Left renal pelvis (tissue), 4 donors: ENCODE measurements around the gene FAM20B. TPM values are rescaled to one million over a fixed set of nuclear protein-coding genes. Genes with fewer than 3 reads are reported as not detected.
"Not testable (repeated sequence)": the region's sequence is repeated elsewhere in the genome, so short reads cannot be mapped to it uniquely, and the experiment has no call there.

Experiments used
- DNase-seq, 4 donors: peaks; one replicate each; pipeline ENCODE4 v3.0.0-alpha.2; 2013; ENCODE audit warnings: low read depth in 4 of 4, low spot score in 3 of 4
- polyA plus RNA-seq, 4 donors: library from polyadenylated mRNA; unstranded; fragments of 120-200 nt; gene quantifications; one replicate each; pipeline ENCODE4 v1.2.1, GENCODE V29; 2013; ENCODE audit not compliant: insufficient read length in 4 of 4

Gene FAM20B
- 10 to 100 TPM; 37.1 to 49.3 (median 47.2) TPM for polyA plus RNA-seq

DNA sequence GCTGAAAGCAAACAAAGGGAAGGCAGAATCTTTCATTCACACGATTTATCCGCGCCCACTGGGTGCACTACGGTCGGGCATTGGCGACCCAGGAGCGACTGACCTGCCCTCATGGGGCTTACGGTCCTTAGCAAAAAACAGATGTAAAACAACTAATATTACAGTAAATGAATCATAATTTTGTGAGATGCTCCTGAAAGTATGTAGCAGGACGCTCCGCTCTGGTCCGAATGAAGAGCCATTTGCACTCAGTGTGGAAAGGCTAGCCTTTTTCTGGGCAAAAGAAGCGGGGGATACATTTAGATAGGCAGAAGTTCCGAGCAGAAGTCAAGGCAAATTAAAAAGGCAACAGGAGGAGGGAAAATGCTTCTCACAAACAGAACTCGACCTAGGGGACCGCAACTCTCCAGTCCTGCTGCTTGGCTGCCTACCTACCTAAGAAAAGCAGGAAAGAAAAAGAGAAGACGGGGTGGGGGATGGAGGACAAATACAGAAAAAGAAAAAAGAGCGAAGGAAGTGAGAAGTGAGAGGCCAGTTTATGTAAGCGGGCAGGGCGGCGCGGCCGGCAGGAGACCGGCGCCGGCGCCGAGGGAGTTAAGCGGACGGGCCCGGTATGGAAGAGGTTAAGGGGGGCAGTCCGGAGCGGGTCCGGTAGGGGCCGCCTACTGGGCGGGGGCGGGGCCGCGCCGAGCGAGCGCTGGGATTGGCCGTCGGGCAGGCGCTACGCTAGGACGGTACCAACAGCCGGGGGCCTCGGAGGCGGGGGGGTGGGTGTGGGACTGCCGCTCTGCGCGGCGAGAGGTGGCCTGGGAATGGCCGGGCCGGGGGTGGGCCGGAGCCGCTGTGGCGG lies at the start of gene FAM20B:
TSS of gene FAM20B (plus strand) at position 770 of the 850 bp plus-strand sequence. CDS start 17,954 bp downstream, outside the sequence.
- DNase-seq, result peak; percentile 81 to 87 (median 84)

- no peak for DNase-seq
These were observed 49.2 kb upstream of the FAM20B start for GRCh38 chr1:178976541-178976940.

- DNase-seq, result no peak
These were observed 39.5 kb upstream of the FAM20B start for GRCh38 chr1:178986204-178986603.

GRCh38 chr1:178988198-178988597 lies 37.5 kb upstream of the FAM20B start:
- not testable (repeated sequence) for DNase-seq

- DNase-seq, result no peak
These were observed 32.1 kb upstream of the FAM20B start for GRCh38 chr1:178993559-178993958.

- DNase-seq, result no peak
These were observed 28.3 kb upstream of the FAM20B start for GRCh38 chr1:178997428-178997827.

DNA sequence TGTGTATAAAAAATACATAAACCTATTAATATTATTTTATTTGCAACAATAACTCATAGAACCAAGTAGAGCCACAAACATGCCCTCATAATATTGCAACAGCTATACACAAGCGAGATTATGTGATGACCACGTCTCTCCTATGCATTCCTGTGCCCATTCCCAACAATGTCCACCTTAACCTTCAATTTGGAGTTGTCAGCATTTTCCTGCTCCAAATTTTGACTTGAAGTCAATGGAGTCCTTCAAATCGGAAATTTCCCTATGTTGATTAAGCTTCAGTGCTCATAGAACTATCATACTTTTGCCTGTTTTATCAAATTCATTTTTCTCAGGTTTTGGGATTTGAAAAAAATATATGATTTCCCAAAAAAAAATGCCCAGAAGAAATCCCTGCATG lies 27.4 kb upstream of the FAM20B start:
- no peak for DNase-seq

GRCh38 chr1:178999061-178999460 lies 26.6 kb upstream of the FAM20B start:
- no peak for DNase-seq

DNA sequence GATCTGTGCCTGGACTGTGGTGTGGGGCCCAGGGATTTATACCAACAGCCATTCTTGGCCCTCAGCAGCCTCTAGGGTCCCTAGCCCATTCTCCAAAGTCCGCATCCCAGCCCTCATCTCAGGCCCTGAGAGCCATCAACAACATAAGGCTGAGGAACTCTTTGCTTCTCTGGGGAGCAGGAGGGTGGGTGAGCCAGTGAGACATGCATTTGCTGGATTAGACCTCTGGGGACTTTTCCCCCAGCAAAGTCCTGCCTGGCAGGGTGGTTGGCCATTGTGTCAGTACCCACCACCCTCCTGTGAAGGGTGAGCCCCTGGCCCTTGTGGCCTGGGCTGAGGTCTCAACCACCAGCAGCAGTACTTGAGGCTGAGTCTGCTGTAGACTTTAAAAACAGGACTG lies 24.2 kb upstream of the FAM20B start:
- DNase-seq, result no peak

- DNase-seq, result not testable (repeated sequence)
These were observed 23.6 kb upstream of the FAM20B start for GRCh38 chr1:179002064-179002463.

DNA sequence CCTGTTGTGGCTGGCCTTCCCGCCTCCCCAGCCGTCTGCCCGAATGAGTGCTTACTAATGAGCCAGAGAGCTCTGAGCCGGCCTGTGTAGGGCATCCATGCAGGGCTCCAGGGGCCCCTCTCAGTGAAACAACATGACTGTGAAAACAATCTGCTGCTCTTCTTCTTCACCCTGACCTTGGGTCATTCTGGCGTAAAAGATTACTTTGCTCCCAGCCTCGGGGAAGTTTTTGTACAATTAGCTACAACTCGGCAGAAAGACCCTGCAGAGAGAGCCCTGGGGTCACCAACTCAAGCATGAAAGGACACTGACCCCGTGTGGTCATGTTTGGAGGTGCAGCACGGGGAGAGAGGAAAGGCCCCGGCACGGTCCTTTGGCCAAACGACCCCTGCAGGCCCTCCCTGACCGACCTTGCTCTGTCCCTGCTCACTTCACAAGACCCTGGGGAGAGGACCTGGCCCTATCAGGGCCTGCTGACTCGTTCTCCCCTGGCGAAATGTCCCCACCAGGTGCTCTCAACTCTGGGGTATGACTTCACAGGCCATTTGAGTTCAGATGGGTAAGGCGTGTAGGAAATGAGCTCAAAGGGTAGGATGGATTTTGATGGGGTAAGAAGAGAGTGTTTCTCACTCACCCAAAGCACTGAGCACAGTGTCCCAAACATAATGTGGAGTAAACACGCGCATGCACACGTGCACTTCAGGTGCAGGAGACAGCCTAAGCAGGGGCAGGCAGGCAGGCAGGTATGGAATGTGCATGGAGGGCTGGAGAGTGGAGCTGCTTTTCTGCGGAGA lies 22.9 kb upstream of the FAM20B start:
- peak; percentile 64 to 71 (median 70) for DNase-seq

DNA sequence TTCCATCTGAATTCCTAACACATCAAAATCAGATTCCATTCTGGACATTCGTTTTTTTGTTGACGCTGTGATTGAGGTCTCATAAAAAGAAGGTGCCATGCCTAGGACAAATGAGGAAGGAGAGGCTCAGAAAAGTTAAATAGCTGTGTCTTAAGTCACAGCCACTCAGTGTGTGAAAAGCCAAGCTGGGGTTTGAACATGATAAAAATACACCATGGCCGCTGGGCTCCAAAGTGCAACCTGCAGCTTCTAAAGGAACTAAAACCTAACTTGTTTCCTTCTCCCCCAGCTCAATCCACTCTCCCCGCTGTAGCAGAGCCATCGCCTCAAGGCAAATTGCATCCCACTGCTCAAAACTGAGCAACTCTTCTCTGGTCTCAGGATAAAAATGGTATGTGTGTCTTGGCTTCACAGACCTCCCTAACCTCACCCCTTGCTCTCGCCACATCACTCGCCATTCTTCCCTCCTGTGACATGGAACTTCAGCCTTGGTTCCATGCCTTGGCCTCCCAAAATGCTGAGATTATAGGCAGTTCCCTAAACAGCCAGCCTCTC lies 22.1 kb upstream of the FAM20B start:
- DNase-seq, result no peak

- no peak for DNase-seq
These were observed 18.5 kb upstream of the FAM20B start for GRCh38 chr1:179007233-179007632.

DNA sequence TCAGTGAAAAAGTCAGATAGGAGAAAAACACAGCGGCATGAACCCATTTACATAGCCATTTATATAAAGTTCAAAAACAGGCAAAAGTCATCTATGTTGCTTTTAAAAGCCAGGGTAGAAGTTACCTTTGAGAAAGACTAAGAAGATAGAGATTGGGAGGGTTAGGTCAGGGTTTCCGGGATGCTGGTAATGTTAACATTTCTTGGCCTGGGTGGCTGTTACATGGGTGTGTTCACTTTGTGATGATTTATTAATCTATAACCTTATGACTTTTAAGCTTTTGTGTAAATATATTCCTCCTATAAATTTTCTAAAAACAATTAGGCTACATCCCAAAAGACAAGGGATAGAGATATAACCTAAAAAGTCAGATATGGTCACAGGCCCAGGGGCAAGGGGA lies 15.0 kb upstream of the FAM20B start:
- DNase-seq, result no peak

DNA sequence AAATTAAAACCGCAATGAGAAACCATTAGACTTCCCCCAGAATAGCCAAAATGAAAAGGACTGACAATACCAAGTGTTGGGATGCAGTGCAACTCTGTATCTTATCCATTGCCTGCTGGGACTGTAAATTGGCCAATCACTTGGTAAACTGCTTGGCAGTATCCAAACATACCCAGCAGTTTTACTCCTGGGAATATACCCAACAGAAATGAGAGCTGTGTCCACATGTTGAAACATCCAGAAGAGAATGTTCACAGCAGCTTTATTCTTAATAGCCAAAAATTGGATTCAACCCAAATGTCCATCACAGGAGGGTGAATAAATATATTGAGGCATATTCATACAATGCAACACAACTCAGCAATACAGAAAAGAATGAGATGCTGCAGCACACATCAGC lies 13.7 kb upstream of the FAM20B start:
- no peak for DNase-seq

DNA sequence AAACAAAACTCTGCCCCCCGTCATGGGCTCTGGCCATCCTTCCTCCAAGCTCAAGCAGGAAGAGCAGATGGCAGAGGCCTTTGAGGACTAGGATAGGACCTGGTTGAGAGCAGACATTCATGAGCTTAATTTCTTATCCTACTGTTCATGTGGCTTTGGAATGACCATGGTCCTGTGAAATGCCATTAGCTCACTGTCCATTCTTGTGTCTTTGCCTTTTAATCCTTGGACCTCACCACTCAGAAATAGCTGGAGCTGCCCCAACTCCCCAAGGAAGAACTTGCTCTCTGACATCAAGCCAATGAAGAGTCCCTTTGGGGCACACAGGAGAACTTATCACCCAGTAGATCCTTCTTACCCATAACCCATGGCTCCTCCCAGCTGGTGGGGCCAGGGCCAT lies 11.6 kb upstream of the FAM20B start:
- DNase-seq, result no peak

DNA sequence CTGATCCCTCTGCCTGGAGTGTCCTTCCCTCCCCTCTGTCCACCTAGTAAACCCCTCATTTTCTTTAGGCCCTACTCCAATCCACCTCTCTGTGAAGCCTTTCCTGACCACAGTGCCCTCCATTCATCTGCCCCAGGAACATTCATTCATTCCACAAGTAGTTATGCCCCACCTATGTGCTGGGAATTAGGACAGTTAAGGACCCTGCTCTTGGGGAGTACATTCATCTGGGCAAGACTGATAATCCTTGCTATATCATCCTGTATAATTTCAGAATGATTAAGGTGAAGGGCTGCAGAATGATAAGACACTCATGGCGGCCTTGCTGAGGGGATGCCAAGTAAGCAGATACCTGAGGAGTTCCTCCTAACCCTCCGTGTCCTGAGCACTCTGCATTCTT lies 10.3 kb upstream of the FAM20B start:
- no peak for DNase-seq

DNA sequence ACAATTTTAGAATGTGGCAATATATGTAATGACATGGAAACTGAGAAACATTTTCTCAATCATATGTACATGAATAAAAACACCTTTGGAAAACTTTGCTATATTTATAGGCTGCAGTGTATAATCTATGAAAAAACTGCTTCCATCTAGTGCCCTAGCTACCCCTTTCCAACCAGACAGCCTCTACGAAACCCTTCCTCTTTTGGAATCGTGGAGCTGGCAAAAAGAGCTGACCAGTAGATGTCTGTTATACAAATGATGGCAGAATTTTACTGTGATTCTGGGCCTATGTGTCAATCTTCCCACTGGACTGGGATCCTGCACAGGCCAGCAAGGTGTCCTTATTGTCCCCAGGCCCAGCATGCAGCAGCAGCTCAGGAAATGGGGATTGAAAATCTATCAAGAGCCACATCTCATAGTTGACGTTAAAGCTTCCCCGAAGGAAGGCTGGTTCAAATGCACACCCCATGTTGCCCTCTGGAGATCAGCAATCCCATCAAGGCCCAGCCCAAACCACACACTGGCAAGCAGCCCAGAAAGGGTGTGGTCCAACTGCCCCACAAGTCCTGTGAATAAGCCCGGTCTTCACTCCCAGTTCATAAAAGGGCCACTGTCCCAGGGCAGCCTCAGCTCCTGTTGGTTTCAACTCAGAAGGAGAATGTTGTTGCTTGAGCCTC lies 8.8 kb upstream of the FAM20B start:
- DNase-seq, result no peak

GRCh38 chr1:179017383-179018326 lies 8.0 kb upstream of the FAM20B start:
- no peak for DNase-seq

GRCh38 chr1:179021873-179022272 lies 3.8 kb upstream of the FAM20B start:
- DNase-seq, result no peak
